Ovary (tissue), 9 donors: ENCODE data around the gene SKA2. TPM values are rescaled to one million over a fixed set of nuclear protein-coding genes. Genes with fewer than 3 reads are reported as not detected.
"Not testable (repeated sequence)": the region's sequence is repeated elsewhere in the genome, so short reads cannot be mapped to it uniquely, and the experiment has no call there.

ENCODE experiments used
- DNase-seq, 5 donors: peaks; one replicate each; pipeline ENCODE4 v3.0.0-alpha.2; 2019 to 2020
- H3K27ac ChIP-seq, 2 donors: fragments of 200-600 bp; one replicate each; pipeline versions ENCODE4 v1.5.1 to v1.8.0; 2019 to 2022
- H3K27me3 ChIP-seq: fragments of 200-600 bp; one replicate; pipeline ENCODE4 v1.8.0; 2022
- H3K36me3 ChIP-seq: fragments of 200-600 bp; sonication (generic); one replicate; pipeline ENCODE4 v1.5.1; 2019
- H3K4me1 ChIP-seq: one replicate; pipeline ENCODE4 v1.8.1; 2013; ENCODE audit warnings: mild to moderate bottlenecking, moderate library complexity; ENCODE audit not compliant: insufficient read depth
- H3K4me3 ChIP-seq: fragments of 200-600 bp; sonication (generic); one replicate; pipeline ENCODE4 v1.5.1; 2017
- H3K9me3 ChIP-seq, 2 donors: fragments of 200-600 bp in 1 of 2; sonication (generic) in 1 of 2; one replicate each; pipeline versions ENCODE4 v1.5.1 to v1.8.1; 2013 to 2019; ENCODE audit warnings: mild to moderate bottlenecking in 1 of 2, moderate library complexity in 1 of 2
- CTCF ChIP-seq, 3 donors: fragments of 450-650 bp in 2 of 3; fragments of 200-600 bp in 1 of 3; IDR thresholded peaks; one replicate each; pipeline versions ENCODE4 v1.5.1 to v1.8.0; 2016 to 2022; ENCODE audit warnings: antibody characterized with exemption in 3 of 3, mild to moderate bottlenecking in 1 of 3
- EP300 ChIP-seq: sonication (generic); formaldehyde crosslinking; IDR thresholded peaks from one replicate; pipeline ENCODE4 v1.6.1; 2017; ENCODE audit warnings: antibody characterized with exemption
- POLR2A ChIP-seq: fragments of 450-650 bp; IDR thresholded peaks from one replicate; pipeline ENCODE4 v1.6.1; 2017; ENCODE audit warnings: antibody characterized with exemption, mild to moderate bottlenecking, moderate library complexity
- WGBS, 3 donors: extraction: QIAGEN DNeasy Blood & Tissue Kit in 1 of 3; methylation state at CpG; one replicate each; pipeline versions ENCODE4 v1.1.5 to v1.1.7; 2013 to 2017; 5-methylcytosine and 5-hydroxymethylcytosine counted together
- intact Hi-C, 4 donors: fragments of 100-400 bp; cut with DNase I; formaldehyde crosslinking; loops; one replicate each; pipeline versions ENCODE4 v1.11.0 to v1.15.1; 2022 to 2023
- polyA plus RNA-seq, 2 donors: library from polyadenylated mRNA; stranded (reverse); fragments of 200-250 nt in 1 of 2; fragments of 350-450 nt in 1 of 2; fragmentation: Illumina TruSeq in 1 of 2; extraction: RNeasy Lipid Tissue Mini Kit (QIAGEN cat#74804) in 1 of 2; gene quantifications; one replicate each; pipeline ENCODE4 v1.2.3, GENCODE V29; 2013 to 2014
- total RNA-seq, 7 donors: library from RNA; depleted of rRNA in 2 of 7; stranded (reverse); fragments of >200 nt in 2 of 7; fragmentation: NEBNext Ultra II Directional in 3 of 7; extraction: Animal tissue kit (Norgen Biotek cat#: 25700) in 3 of 7; gene quantifications; one replicate each; pipeline versions ENCODE4 v1.1.0 to v1.2.4, GENCODE V29; 2016 to 2023
- donor health status: DM: no; HTN: no; CAD: no; lungs with moderate emphysema.
- donor health status: DM: no; HTN: no; CAD: no.
- donor health status: Bipolar disorder and iron deficiency.
- donor health status: DM: yes; HTN: yes; CAD: no.
- donor health status: DM: no; HTN: no; CAD: no.
- donor health status: DM: yes; HTN: yes; CAD: no.

The SKA2 gene
- total and polyA plus RNA-seq, 9 donors: 15.1 to 50.0 (median 25.5) TPM

GRCh38 chr17:59141860-59142259 lies 13.1 kb downstream of the SKA2 start:
- H3K27ac ChIP-seq: no peak overlapping the region
- WGBS, 3 donors: 89 to 100% (median 100%) methylated on average over 1 of the region's 1 CpG
- no peaks in the 10 kb centered on the region for H3K27me3 ChIP-seq
- no peak overlapping the region for H3K4me3 ChIP-seq
- H3K36me3 ChIP-seq: no peaks in the 10 kb centered on the region
- H3K4me1 ChIP-seq: no peaks in the 10 kb centered on the region
- TF ChIP-seq POLR2A (no peak), EP300 (no peak)
- intact Hi-C loops: no loop called here
- DNase-seq: no peak
- H3K9me3 ChIP-seq: no peaks in the 10 kb centered on the region

- intact Hi-C loops: no loop called here
- no peak overlapping the region for H3K27ac ChIP-seq
- no peaks in the 10 kb centered on the region for H3K27me3 ChIP-seq
- TF ChIP-seq CTCF (IDR thresholded peaks at IDR 0.05) (no peak), EP300 (no peak), POLR2A (no peak)
- no peak for DNase-seq
- H3K36me3 ChIP-seq: no peaks in the 10 kb centered on the region
- H3K4me1 ChIP-seq: no peaks in the 10 kb centered on the region
- WGBS, 3 donors: 94 to 95% (median 94%) methylated on average over 4 of the region's 4 CpGs
- H3K4me3 ChIP-seq: no peak overlapping the region
- H3K9me3 ChIP-seq: no peaks in the 10 kb centered on the region
Measured at GRCh38 chr17:59139939-59140338, 15.0 kb downstream of the SKA2 start.

GRCh38 chr17:59138339-59138738 lies 16.6 kb downstream of the SKA2 start:
- H3K4me3 ChIP-seq, intact Hi-C loops, H3K36me3 ChIP-seq, H3K27me3 ChIP-seq, H3K4me1 ChIP-seq, H3K9me3 ChIP-seq, DNase-seq, H3K27ac ChIP-seq: not testable (repeated sequence)
- WGBS, 3 donors: 94 to 97% (median 95%) methylated on average over 10 of the region's 10 CpGs

- Histone ChIP-seq H3K9me3 (no peaks in the 10 kb centered on the region), H3K4me1 (no peaks in the 10 kb centered on the region), H3K4me3 (no peak overlapping the region), H3K27me3 (no peaks in the 10 kb centered on the region), H3K27ac (no peak overlapping the region), H3K36me3 (no peaks in the 10 kb centered on the region)
- DNase-seq: no peak
- WGBS, 3 donors: 83 to 88% (median 88%) methylated on average over 1 of the region's 1 CpG
- TF ChIP-seq EP300 (no peak), POLR2A (no peak), CTCF (IDR thresholded peaks at IDR 0.05) (no peak)
- intact Hi-C loops: no loop called here
Measured at GRCh38 chr17:59131131-59131530, 23.9 kb downstream of the SKA2 start.

- WGBS, 3 donors: 46 to 93% (median 48%) methylated on average over 2 of the region's 2 CpGs
- no peaks in the 10 kb centered on the region for H3K27me3 ChIP-seq
- TF ChIP-seq POLR2A (no peak), EP300 (no peak), CTCF (IDR thresholded peaks at IDR 0.05) (no peak)
Measured at GRCh38 chr17:59129814-59130213, 25.2 kb downstream of the SKA2 start.

More at GRCh38 chr17:59129814-59130213, 25.2 kb downstream of the SKA2 start:
- Histone ChIP-seq H3K4me1 (no peaks in the 10 kb centered on the region), H3K36me3 (no peaks in the 10 kb centered on the region), H3K27ac (no peak overlapping the region), H3K4me3 (no peak overlapping the region), H3K9me3 (no peaks in the 10 kb centered on the region)
- intact Hi-C loops: no loop called here
- no peak for DNase-seq
